ENCODE measurements around the gene SEPSECS.

SEPSECS gene

DNA sequence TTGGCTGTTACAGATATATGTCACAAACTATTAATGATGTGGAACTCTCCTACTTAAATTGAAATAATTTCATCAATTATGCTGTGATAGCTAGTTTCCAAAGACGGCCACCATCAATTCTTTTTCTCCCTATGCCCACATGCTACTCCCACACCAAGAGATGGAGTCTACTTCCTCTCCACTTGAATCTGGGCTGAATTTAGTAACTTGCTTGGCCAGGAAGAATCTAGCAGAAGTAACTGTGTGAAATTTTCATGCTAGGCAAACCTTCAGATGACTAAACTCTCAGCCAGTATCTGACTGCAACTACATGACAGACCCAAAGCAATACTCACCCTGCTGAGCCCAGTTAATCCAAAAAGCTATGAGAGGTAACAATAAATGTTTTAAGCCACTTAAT, 3.2 kb downstream of the SEPSECS start:
- in situ Hi-C loops (cut with HindIII; ENCODE audit: low sequenced_read_pairs), result no loop called here

DNA sequence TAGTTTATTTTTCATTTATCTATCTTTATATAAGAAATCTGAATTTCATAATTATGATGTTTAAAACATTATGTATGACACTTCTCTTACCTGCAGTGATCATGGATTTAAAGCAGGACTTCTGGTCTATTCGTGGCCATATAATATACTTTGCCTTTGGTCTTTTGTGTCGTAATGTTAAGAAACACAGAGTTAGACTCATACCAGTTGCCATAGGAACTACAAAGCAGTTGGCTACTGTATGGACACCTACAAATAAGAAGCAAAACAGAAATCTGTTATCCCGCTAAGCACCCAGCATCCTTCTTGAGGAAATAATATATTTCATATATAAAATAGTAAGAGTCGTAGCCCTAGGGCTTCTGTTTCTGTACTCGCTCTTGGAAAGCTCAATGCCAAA, 4.3 kb downstream of the SEPSECS start:
- in situ Hi-C loops (cut with HindIII; ENCODE audit: low sequenced_read_pairs), result no loop called here

GRCh38 chr4:25154594-25155265, 5.5 kb downstream of the SEPSECS start:
- in situ Hi-C loops (cut with HindIII; ENCODE audit: low sequenced_read_pairs), result no loop called here

DNA sequence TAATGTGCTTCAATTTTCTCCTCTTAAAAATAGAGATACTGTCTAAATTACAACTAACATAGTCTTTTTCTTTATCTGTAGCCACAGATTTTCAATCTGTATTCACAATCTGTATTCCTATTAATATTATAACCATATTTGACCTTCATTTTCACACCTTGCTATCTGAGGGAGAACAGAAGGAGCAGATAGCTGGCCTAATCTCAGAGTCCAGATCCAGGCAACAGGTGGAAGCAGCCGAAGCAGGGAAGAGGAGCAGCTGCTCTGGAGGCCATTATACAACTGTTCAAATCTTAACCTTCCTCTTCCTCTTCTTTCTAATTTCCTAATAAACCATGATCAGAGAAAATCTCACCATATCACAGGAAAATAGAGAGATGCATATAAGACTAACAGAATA, 14.2 kb downstream of the SEPSECS start:
- in situ Hi-C loops (cut with HindIII; ENCODE audit: low sequenced_read_pairs), result no loop called here

DNA sequence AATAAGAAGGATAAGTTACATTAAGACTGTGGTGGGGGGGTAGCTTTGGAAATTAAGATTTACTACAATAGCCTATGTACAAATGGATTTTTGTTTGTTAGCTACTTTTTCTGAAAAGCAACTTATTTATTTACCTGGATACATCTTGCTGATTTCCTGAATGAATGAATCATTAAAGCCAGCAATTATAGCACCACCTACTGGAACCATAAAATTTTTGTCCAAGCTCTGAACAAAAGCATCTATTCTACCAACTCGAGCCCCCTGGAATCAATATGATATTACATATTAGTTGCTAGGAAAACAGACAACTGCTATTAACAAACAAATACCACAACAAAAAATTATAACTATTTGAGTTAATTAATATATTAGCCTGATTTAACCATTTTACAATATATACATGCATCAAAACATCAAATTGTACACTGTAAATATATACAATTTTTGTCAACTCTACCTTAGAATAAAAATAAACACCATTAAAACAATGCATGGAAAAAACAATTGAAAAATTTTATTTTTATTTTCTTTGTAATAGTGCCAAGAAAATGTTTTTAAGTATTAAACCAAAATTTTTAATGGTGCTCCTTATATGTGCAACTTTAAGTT, 15.3 kb downstream of the SEPSECS start:
- in situ Hi-C loops (cut with HindIII; ENCODE audit: low sequenced_read_pairs), result no loop called here

DNA sequence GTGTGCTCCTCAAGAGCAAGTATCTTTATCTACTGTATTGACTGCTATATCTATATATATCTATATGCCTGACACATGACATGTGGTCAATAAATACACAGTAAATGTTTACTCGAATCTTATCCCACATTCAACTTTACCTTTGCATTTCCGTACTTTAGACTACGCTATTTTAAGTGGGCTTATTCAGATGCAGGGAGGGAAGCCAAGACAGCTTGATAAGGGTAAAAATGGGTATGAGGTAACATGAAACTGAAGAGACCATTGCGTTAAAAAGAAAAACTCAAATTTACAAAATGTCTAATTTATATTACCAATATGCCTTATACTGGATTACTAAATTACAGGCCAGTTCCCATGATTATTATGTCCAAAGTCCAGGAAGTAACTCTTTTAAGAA, 17.8 kb downstream of the SEPSECS start:
- in situ Hi-C loops (cut with HindIII; ENCODE audit: low sequenced_read_pairs), result no loop called here

GRCh38 chr4:25141592-25141991, 18.7 kb downstream of the SEPSECS start:
- in situ Hi-C loops (cut with HindIII; ENCODE audit: low sequenced_read_pairs), result no loop called here

GRCh38 chr4:25133132-25133531, 27.1 kb downstream of the SEPSECS start:
- in situ Hi-C loops (cut with HindIII; ENCODE audit: low sequenced_read_pairs), result no loop called here

GRCh38 chr4:25131926-25132325, 28.3 kb downstream of the SEPSECS start:
- in situ Hi-C loops (cut with HindIII; ENCODE audit: low sequenced_read_pairs), result no loop called here

DNA sequence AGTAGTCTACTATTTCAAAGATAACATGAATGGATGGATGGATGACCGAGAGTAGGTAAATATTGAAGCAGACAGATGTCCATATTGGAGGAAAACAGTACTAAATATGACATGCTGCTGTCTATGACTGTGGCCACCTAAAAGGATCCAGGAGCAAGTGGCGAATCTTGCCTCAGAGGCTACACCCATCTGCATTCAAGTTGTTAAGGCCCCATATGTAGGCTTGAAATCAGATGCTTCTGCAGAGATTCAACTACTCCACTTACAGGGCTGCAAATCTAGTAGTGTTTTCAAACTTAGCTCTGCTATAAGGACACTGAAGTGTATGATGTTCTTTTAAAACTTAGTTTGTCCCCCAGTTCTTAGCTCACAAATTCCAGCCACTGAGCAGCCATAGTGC, 28.9 kb downstream of the SEPSECS start:
- in situ Hi-C loops (cut with HindIII; ENCODE audit: low sequenced_read_pairs), result no loop called here

- in situ Hi-C loops (cut with HindIII; ENCODE audit: low sequenced_read_pairs), result no loop called here
Observed at GRCh38 chr4:25129917-25130316, 30.3 kb downstream of the SEPSECS start.

GRCh38 chr4:25128671-25129070, 31.6 kb downstream of the SEPSECS start:
- in situ Hi-C loops (cut with HindIII; ENCODE audit: low sequenced_read_pairs), result no loop called here

DNA sequence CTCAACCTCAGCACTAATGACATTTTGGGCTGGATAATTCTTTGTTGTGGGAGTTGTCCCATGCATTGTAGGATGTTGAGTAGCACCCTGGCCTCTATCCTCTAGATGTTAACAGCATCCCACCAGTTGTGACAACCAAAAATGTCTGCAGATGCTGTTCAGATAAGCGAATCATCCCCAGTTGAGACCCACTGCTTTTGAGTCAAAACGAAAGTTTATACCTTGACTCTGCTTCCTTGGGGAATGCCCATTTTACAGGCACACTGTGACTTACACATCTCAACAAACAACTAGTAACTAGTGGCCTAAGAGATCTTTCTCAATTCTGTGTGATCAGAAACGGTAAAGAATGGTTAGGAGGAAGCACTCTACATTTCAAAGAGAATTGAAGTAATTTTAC, 37.0 kb downstream of the SEPSECS start:
- in situ Hi-C loops (cut with HindIII; ENCODE audit: low sequenced_read_pairs), result no loop called here

DNA sequence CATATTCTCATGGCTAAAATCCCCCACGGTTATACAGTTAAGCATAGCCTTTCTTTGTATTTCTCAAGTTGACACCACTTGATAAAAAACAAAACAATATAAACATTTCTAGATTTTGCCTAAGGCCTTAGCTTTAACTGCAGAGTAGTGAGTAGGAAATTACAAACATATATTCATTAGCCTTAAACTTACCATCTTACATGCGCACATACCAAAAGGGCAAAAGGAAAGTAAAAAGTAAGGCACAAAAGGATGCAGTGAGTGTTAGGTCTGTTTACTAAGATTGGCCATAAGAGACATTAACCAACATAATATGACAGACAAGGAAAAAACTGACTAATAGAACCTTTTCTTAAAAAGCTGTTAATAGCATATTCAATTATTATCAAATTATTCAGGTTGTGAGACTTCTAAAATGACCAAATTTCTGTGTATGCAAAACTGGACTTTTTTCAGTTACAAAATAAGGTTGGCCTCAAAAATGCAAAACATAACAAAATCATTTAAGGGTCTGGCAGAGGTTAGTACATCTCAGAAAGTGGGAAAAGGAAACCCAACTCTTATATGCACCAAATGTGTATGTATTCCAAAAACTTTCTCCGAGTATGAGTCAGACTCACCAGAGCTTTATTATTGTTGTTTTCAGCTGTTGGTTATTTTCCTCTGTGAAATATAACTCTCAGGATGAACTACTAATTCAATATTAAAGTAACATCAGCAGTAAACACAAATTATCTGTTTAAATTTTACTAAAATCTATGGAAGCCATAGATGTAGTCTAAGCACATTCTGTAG, 39.9 kb downstream of the SEPSECS start:
- in situ Hi-C loops (cut with HindIII; ENCODE audit: low sequenced_read_pairs), result no loop called here

GRCh38 chr4:25117716-25118472, 42.4 kb downstream of the SEPSECS start:
- in situ Hi-C loops (cut with HindIII; ENCODE audit: low sequenced_read_pairs), result no loop called here

DNA sequence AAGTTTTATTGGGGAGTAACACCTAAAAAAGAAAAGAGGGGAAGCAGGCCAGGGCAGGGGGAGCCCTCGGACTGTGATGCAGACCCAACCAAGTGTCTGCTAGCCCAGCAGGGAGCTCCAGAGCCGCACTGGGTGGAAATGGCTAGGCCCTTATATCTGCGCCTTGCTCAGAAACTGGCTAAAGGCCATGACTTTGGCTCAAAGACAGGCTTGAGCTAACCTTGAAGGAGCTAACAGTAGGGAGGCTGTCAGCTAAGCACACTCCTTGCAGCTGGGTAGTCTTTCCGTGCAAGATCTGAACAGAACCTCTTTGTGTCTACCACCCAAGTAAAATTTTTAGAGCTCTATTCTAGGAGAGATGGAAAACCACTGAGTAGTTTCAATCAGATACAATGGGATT, 43.0 kb downstream of the SEPSECS start:
- in situ Hi-C loops (cut with HindIII; ENCODE audit: low sequenced_read_pairs), result no loop called here

DNA sequence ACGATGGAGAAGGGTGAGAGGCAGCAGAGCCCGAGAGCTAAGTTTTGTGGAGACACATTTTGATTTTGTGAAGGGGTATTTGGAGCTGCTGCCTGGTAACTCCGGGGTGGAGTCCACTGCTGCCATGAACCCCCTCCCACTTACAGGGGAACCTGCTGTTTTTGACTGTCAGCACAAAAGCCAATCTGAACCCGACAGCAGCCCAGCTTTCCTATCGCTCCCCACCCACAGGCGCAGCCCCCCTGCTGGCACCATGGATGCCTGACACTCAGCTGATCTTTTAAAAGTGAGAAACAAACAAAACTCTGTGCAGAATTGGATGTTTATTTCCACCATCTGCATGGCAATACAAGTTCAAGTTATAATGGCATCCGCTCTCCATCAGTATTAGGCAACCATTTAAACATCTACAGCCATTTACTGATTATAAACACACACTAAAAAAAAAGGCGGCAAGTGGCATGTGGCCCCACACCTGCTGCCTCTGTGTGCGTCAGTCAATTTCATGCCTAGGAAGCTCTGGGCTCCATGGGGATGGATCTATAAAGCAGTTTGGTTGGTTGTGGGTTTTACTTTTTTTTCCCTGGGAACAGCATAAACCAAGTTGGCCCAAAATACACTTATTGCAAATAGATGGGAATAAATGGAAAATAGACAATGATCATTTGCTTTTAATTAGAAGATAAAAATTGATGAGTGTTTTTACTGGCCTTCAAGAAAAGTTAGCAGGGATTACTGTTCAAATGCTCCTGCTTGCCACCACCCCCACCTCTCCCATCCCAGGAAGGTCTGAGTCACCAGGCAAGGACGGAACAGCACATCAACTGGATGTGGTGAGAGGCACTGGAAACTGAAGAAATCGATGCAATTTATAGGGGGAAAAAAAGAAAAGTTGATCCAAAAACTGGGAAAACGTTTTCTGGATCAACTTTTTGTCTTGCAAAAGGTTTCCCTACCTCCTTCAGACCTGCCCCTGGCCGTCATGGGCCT, 46.0 kb downstream of the SEPSECS start:
- in situ Hi-C loops (cut with HindIII; ENCODE audit: low sequenced_read_pairs), result no loop called here

DNA sequence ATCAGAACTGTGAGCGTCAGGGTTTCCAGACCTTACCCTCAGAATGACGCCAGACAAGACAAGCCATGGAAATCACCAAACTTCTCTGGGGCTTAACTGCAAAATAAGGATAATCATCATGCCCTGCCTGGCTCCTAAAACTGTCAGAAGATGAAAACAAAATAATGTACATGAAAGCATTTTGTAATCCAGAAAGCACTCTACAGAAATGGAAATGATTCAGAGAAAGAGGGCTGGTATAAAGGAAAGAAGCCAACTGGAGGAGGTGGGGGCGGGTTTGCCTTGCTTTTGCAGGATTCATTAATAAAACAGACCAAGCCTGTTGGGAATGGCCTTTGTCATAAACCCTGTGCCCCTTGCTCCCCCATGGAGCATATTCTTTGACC, 47.3 kb downstream of the SEPSECS start:
- in situ Hi-C loops (cut with HindIII; ENCODE audit: low sequenced_read_pairs), result no loop called here

- in situ Hi-C loops (cut with HindIII; ENCODE audit: low sequenced_read_pairs), result no loop called here
Observed at GRCh38 chr4:25112366-25112994, 47.8 kb downstream of the SEPSECS start.

Data from DLD1 (cell line).